GM12878 (cell line): ENCODE results near the gene DLEC1.
"Not testable (repeated sequence)": the region's sequence is repeated elsewhere in the genome, so short reads cannot be mapped to it uniquely, and the experiment has no call there.

ENCODE experiments used
- BRCA1 ChIP-seq: IDR thresholded peaks from 2 replicates; pipeline ENCODE4 v1.6.1; 2011; ENCODE audit warnings: low read depth, low read length, improper control_type of control experiment
- EZH2 ChIP-seq: IDR thresholded peaks from 2 replicates; pipeline ENCODE4 v1.6.1; 2012; ENCODE audit warnings: low read depth, mild to moderate bottlenecking, control low read depth, inconsistent platforms, low read length, borderline replicate concordance; ENCODE audit not compliant: control insufficient read depth
- POLR2A ChIP-seq: IDR thresholded peaks from 2 replicates; pipeline ENCODE4 v1.6.1; 2011; ENCODE audit warnings: low read depth, mild to moderate bottlenecking, low read length
- POLR2AphosphoS5 ChIP-seq: IDR thresholded peaks from 2 replicates; pipeline ENCODE4 v1.6.1; 2011; ENCODE audit warnings: mild to moderate bottlenecking, low read length, inconsistent platforms
- RAD21 ChIP-seq: IDR thresholded peaks from 2 replicates; pipeline ENCODE4 v1.6.1; 2011; ENCODE audit warnings: mild to moderate bottlenecking, low read depth, low read length, moderate library complexity; ENCODE audit not compliant: insufficient read depth
- SIN3A ChIP-seq: IDR thresholded peaks from 2 replicates; pipeline ENCODE4 v1.6.1; 2012; ENCODE audit warnings: low read depth, low read length, improper control_type of control experiment

DNA sequence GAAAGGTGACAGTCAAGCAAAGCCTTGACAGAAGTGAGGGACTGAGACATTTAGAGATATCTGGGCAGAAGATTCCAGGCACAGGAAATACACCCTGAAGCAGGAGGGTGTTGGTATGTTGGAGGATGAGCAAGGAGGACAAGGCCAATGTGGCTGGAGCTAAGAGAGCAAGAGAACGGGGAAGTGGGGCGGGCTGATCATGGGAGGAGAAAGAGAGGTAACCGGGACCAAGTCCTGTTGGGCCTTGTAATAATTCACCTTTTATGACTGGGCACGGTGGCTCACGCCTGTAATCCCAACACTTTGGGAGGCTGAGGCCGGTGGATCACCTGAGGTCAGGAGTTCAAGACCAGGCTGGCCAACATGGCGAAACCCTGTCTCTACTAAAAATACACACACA, 5.4 kb upstream of the DLEC1 start:
- not testable (repeated sequence) for TF ChIP-seq BRCA1, EZH2, RAD21, POLR2A, SIN3A, POLR2AphosphoS5
